Mesendoderm (in vitro differentiated cells): Measurements from ENCODE around the gene PCK2.
A peak's percentile ranks its signal among the peaks of the same experiment; 100 is the strongest.

Experiments
- DNase-seq: peaks from one replicate; pipeline ENCODE4 v3.0.0; 2013
- H2AK5ac ChIP-seq: 2 replicates; pipeline ENCODE4 v1.6.1; 2013; ENCODE audit warnings: low read length, inconsistent platforms
- H2BK120ac ChIP-seq: 2 replicates; pipeline ENCODE4 v1.6.1; 2013; ENCODE audit warnings: low read depth, mild to moderate bottlenecking, low read length, moderate library complexity, mixed read lengths
- H2BK15ac ChIP-seq: replicated peaks from 2 replicates; pipeline ENCODE4 v1.6.1; 2013; ENCODE audit warnings: low read depth, mild to moderate bottlenecking, moderate library complexity
- H2BK5ac ChIP-seq: 2 replicates; pipeline ENCODE4 v1.6.1; 2013; ENCODE audit warnings: low read length, inconsistent platforms
- H3K18ac ChIP-seq: 2 replicates; pipeline ENCODE4 v1.6.1; 2013; ENCODE audit warnings: mild to moderate bottlenecking, low read length, mixed read lengths
- H3K23ac ChIP-seq: one replicate; pipeline ENCODE4 v1.6.1; 2013; ENCODE audit warnings: low read length
- H3K27ac ChIP-seq: 2 replicates; pipeline ENCODE4 v1.5.1; 2013; ENCODE audit warnings: low read depth, mild to moderate bottlenecking, inconsistent platforms, low read length, moderate library complexity
- H3K27me3 ChIP-seq: 2 replicates; pipeline ENCODE4 v1.6.1; 2013; ENCODE audit warnings: low read length, control low read depth, mild to moderate bottlenecking, inconsistent platforms; ENCODE audit not compliant: insufficient read depth, poor library complexity
- H3K36me3 ChIP-seq: 2 replicates; pipeline ENCODE4 v1.6.1; 2013; ENCODE audit warnings: low read length, inconsistent platforms; ENCODE audit not compliant: control insufficient read depth, insufficient read depth
- H3K4ac ChIP-seq: one replicate; pipeline ENCODE4 v1.6.1; 2013; ENCODE audit warnings: low read depth, mild to moderate bottlenecking, low read length, moderate library complexity
- H3K4me1 ChIP-seq: 2 replicates; pipeline ENCODE4 v1.6.1; 2013; ENCODE audit warnings: low read depth, low read length, inconsistent platforms; ENCODE audit not compliant: control insufficient read depth
- H3K4me2 ChIP-seq: 2 replicates; pipeline ENCODE4 v1.6.1; 2013; ENCODE audit warnings: low read length
- H3K4me3 ChIP-seq: 2 replicates; pipeline ENCODE4 v1.5.1; 2013; ENCODE audit warnings: mild to moderate bottlenecking, low read length
- H3K56ac ChIP-seq: one replicate; pipeline ENCODE4 v1.6.1; 2013; ENCODE audit warnings: low read length
- H3K79me1 ChIP-seq: 2 replicates; pipeline ENCODE4 v1.6.1; 2013; ENCODE audit warnings: low read length, inconsistent platforms
- H3K79me2 ChIP-seq: 2 replicates; pipeline ENCODE4 v1.6.1; 2013; ENCODE audit warnings: mild to moderate bottlenecking, low read length; ENCODE audit not compliant: control insufficient read depth, insufficient read depth
- H3K9ac ChIP-seq: 2 replicates; pipeline ENCODE4 v1.6.1; 2013; ENCODE audit warnings: low read length, inconsistent platforms
- H4K5ac ChIP-seq: one replicate; pipeline ENCODE4 v1.6.1; 2013; ENCODE audit warnings: low read length
- H4K8ac ChIP-seq: one replicate; pipeline ENCODE4 v1.6.1; 2013; ENCODE audit warnings: low read depth, mild to moderate bottlenecking, control low read depth, low read length, moderate library complexity
- WGBS: extraction: QIAGEN DNeasy Blood & Tissue Kit; methylation state at CpG from one replicate; pipeline ENCODE4 v1.1.7; 2013; ENCODE audit warnings: low lambda C conversion rate, missing lambda C conversion rate; ENCODE audit not compliant: insufficient coverage; ENCODE audit errors: extremely low coverage; 5-methylcytosine and 5-hydroxymethylcytosine counted together

The PCK2 gene

DNA sequence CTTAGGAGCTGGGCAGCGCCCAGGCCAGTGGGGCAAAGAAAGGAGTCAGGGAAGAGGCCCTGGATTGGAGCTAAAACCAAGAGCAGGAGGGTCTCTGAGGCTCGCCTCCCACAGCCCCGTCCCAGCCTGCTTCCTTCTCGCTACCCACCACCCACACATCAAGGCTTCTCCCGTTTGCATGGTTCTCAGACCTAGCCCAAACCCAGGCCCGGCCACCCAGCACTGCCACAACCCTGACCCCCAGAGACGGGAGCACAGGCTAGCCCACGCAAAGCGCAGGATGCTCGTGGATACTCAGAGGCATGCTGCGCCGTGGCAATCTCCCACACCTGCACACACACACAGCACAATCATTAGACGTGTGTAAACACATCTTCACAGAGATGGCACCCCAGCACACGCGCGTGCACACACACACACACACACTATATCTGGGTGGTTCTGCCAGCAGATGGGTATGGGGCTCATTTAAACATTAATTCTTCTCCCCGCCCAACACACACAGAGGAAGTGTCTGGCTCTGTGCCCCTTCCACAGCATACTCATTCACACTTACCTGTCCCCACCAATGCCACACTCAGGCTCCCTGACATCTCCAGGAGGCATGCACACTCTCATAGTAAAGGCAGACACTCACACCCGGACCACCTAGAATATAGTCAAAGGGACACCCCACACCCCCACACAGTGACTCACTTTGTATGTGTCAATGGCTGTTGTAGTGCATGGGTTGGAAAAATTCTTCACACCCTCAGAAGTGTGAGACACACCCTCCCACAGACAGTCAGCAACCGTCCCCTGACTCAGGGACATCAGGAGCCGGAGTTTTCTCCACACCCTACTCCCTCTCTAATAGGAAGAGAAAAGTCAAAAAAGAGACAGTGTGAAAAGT, 41.2 kb upstream of the PCK2 start:
- Histone ChIP-seq H3K9ac (no peak overlapping the region), H3K79me1 (no peaks in the 10 kb centered on the region), H4K8ac (no peak overlapping the region), H2BK15ac (no peak overlapping the region), H2BK120ac (no peak overlapping the region), H3K4me2 (no peak overlapping the region), H3K23ac (no peak overlapping the region), H3K4ac (no peak overlapping the region), H2BK5ac (no peak overlapping the region), H3K79me2 (no peaks in the 10 kb centered on the region), H3K36me3 (no peaks in the 10 kb centered on the region), H4K5ac (no peak overlapping the region), H3K27me3 (no peaks in the 10 kb centered on the region), H3K4me1 (no peaks in the 10 kb centered on the region), H3K27ac (no peak overlapping the region), H2AK5ac (no peak overlapping the region), H3K56ac (peak overlapping the region; percentile 51), H3K4me3 (no peak overlapping the region), H3K18ac (no peak overlapping the region)
- no peak for DNase-seq
- WGBS, result no CpG with 5 or more reads among the region's 20 CpGs

DNA sequence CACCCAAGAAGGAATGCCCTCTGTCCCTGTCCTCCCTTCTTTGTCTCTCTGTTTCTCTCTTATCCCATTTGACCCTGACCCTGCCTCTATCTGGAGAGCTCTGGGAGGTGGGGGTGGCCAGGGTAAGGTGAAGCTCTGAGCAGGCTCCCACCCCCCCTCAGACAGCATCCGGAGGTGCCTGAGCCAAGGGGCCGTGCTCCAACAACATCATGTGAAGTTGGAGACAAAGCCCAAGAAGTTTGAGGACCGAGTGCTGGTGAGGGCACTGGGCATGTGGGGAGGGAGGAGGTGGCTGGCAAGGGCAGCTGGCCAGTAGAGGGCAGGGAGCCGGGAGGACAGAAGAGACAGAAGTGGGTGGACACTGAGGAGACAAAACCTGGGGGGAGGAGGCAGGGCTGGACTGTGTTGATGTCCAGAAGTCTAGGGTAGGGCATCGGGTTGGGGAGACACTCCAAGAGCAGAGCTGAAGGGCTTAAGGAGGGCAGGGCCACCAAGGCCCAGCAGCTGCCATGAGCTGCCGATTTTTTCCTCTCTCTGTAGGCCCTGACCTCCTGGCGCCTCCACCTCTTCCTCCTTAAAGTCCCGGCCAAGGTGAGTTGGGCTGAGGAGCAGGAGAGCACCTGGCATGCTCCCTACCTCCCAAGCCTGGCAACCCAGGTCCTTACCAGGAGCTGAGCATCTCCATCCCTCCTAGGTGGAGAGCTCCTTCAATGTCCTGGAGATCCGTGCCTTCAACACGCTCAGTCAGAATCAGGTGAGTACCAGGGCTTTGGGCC, 40.4 kb upstream of the PCK2 start:
- Histone ChIP-seq H3K27me3 (no peaks in the 10 kb centered on the region), H3K36me3 (no peaks in the 10 kb centered on the region), H3K79me1 (no peaks in the 10 kb centered on the region), H3K18ac (no peak overlapping the region), H3K56ac (no peak overlapping the region), H2BK120ac (no peak overlapping the region), H3K79me2 (no peaks in the 10 kb centered on the region), H2BK15ac (no peak overlapping the region), H3K4me3 (no peak overlapping the region), H4K8ac (no peak overlapping the region), H3K9ac (no peak overlapping the region), H2AK5ac (no peak overlapping the region), H3K23ac (no peak overlapping the region), H2BK5ac (no peak overlapping the region), H3K4ac (no peak overlapping the region), H3K4me1 (no peaks in the 10 kb centered on the region), H3K4me2 (no peak overlapping the region), H4K5ac (no peak overlapping the region), H3K27ac (no peak overlapping the region)
- DNase-seq, result no peak
- no CpG with 5 or more reads among the region's 10 CpGs for WGBS

DNA sequence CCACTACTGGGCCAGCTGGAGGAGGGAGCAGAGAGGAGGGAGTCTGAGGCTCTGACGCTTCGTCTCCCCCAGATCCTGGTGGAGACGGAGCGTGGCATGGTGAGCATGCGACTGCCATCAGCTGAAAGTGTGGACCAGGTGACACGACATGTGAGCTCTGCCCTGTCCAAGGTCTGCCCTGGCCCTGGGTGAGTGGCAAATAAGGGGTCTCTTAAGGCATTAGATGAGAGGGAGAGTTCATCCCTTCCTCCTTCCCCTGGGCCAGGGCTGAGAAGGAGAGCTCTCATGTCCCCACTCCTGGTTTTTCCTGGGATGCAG, 39.8 kb upstream of the PCK2 start:
- H3K79me2 ChIP-seq, result no peaks in the 10 kb centered on the region
- no peaks in the 10 kb centered on the region for H3K36me3 ChIP-seq
- no peak overlapping the region for H2BK15ac ChIP-seq
- H3K27me3 ChIP-seq, result no peaks in the 10 kb centered on the region
- no peak overlapping the region for H2AK5ac ChIP-seq
- no peak overlapping the region for H3K4me2 ChIP-seq
- DNase-seq, result no peak
- no peak overlapping the region for H3K27ac ChIP-seq
- no CpG with 5 or more reads among the region's 6 CpGs for WGBS
- no peak overlapping the region for H3K18ac ChIP-seq
- H3K56ac ChIP-seq, result no peak overlapping the region
- H3K23ac ChIP-seq, result no peak overlapping the region
- no peak overlapping the region for H3K4me3 ChIP-seq
- H3K9ac ChIP-seq, result no peak overlapping the region
- H4K8ac ChIP-seq, result no peak overlapping the region
- no peak overlapping the region for H2BK120ac ChIP-seq
- H3K4me1 ChIP-seq, result no peaks in the 10 kb centered on the region
- no peak overlapping the region for H4K5ac ChIP-seq
- no peak overlapping the region for H2BK5ac ChIP-seq
- no peaks in the 10 kb centered on the region for H3K79me1 ChIP-seq
- no peak overlapping the region for H3K4ac ChIP-seq

DNA sequence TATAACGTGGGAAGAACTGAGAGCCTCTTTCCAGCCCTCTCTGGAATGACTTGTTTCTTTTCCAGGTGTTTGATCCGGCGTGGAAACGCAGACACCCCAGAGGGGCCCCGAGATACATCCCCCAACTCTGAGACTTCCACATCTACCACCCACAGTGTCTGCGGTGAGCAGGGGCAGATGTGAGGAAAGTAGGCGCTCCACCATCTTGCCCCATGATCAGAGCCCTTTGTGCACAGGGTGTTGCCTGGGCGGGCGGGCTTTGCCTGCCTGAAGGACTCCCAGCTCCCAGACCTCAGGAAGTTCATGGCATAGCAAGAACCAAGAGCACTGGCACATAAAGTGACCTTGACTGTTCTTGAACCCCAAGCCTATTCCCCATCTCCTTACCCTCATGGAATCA, 39.5 kb upstream of the PCK2 start:
- Histone ChIP-seq H3K79me2 (no peaks in the 10 kb centered on the region), H3K4ac (no peak overlapping the region), H3K56ac (no peak overlapping the region), H4K5ac (no peak overlapping the region), H3K23ac (no peak overlapping the region), H3K4me2 (no peak overlapping the region), H3K18ac (no peak overlapping the region), H2AK5ac (no peak overlapping the region), H3K9ac (no peak overlapping the region), H3K79me1 (no peaks in the 10 kb centered on the region), H3K27ac (no peak overlapping the region), H2BK120ac (no peak overlapping the region), H3K27me3 (no peaks in the 10 kb centered on the region), H3K4me1 (no peaks in the 10 kb centered on the region), H4K8ac (no peak overlapping the region), H3K36me3 (no peaks in the 10 kb centered on the region), H3K4me3 (no peak overlapping the region), H2BK15ac (no peak overlapping the region), H2BK5ac (no peak overlapping the region)
- WGBS, result no CpG with 5 or more reads among the region's 9 CpGs
- no peak for DNase-seq

DNA sequence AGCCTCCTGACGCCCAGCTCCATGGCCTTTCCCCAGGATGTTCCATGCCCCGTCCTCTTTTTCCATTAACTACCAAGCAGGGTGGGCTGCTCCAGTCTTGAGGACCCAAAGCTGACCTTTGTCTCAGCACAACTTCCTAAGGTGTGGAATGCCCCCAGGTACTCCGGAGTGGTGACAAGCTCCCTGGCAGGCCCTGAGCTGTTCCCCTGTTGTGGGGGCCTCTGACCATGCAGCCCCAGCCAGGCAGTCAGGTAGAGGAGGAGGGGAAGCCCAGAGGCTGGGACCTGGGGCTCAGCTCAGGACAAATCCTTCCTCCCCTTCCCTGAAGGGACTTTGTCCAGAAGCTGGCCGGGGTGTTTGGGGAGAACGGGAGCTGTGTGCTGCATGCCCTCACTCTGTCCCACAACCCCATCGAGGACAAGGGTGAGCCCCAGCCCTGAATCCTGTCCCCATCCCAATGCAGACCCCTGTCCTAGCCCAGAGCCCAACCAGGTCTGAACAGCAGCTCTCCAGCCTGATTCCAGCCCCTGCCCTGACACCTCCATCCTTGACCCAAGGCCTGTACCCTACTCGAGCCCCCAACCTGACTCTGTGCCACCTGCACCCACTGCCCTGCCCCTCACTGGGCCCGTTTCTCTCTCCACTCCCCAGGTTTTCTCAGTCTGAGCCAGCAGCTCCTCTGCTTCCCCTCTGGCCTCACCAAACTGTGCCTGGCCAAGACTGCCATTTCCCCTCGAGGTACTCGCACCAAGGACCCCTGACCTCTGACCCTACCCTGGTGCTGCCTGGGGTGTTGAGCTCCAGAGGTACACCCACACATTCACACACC, 37.9 kb upstream of the PCK2 start:
- no peak overlapping the region for H2BK120ac ChIP-seq
- H3K4ac ChIP-seq, result no peak overlapping the region
- no peak overlapping the region for H2BK15ac ChIP-seq
- H2AK5ac ChIP-seq, result no peak overlapping the region
- H3K27ac ChIP-seq, result no peak overlapping the region
- H3K27me3 ChIP-seq, result no peaks in the 10 kb centered on the region
- no peak overlapping the region for H3K56ac ChIP-seq
- no CpG with 5 or more reads among the region's 10 CpGs for WGBS
- no peaks in the 10 kb centered on the region for H3K36me3 ChIP-seq
- H3K79me2 ChIP-seq, result no peaks in the 10 kb centered on the region
- H3K4me1 ChIP-seq, result no peaks in the 10 kb centered on the region
- H3K4me3 ChIP-seq, result no peak overlapping the region
- DNase-seq, result no peak
- no peak overlapping the region for H4K5ac ChIP-seq
- no peak overlapping the region for H2BK5ac ChIP-seq
- no peak overlapping the region for H3K4me2 ChIP-seq
- no peak overlapping the region for H3K18ac ChIP-seq
- H3K23ac ChIP-seq, result no peak overlapping the region
- H3K79me1 ChIP-seq, result no peaks in the 10 kb centered on the region
- no peak overlapping the region for H4K8ac ChIP-seq
- no peak overlapping the region for H3K9ac ChIP-seq
